DND-41 (cell line): ENCODE measurements around the gene GNPTG.

Experiments
- CTCF ChIP-seq: IDR thresholded peaks from 2 replicates; pipeline ENCODE4 v1.5.1; 2012; ENCODE audit warnings: borderline replicate concordance, low read length, moderate library complexity, mild to moderate bottlenecking; ENCODE audit not compliant: poor library complexity, severe bottlenecking; ENCODE audit errors: extremely low read depth
- EZH2 ChIP-seq: IDR thresholded peaks from 3 replicates; pipeline ENCODE4 v1.6.1; 2012; ENCODE audit warnings: borderline replicate concordance, low read depth, mild to moderate bottlenecking, moderate library complexity, low read length, inconsistent platforms; ENCODE audit not compliant: severe bottlenecking

GRCh38 chr16:1315081-1316032 lies 36.4 kb upstream of the GNPTG start:
- TF ChIP-seq CTCF (no peak), EZH2 (no peak)
